ENCODE data around the gene RIOK1.

Gene RIOK1

DNA sequence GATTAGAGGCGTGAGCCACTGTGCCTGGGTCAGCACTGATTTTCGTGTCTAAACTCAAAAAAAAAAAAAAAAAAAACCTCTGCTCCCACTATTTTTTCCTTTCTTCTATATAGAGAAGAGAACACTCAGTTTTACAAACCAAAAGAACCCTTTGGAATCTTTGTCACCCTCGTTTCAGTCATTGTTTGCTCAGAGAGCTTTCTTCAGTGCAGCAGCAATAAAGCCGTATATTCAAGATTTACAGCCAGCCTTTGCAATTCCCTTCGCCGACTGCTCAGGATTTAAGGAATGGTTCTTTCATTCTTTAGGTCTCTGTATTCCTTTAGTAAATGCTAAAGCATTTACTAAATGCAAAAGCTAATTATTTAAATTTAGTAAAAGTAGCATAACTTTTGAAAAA is 20.1 kb downstream of the RIOK1 start:
- DNase-seq (ENCODE audit: low spot score): no peak

DNA sequence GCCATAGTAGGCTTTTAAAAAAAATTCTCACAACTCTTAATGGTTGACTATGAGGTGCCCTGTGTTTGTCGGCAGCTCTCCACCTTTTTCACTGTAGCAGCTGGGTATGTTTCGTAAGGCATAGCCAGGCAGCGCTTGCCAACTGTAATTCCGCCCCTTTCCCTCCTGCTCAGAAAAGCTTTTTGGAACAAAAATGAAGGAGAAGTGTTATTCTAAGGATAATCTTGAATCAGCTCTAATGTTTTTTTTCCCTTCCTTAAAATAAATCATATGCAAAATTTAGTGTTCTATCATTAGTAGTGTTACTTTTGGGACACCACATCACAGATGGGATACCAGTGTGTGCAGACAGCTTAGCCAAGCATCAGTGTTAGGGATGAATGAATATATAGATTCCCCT is 21.2 kb downstream of the RIOK1 start:
- DNase-seq (ENCODE audit: low spot score): no peak

DNA sequence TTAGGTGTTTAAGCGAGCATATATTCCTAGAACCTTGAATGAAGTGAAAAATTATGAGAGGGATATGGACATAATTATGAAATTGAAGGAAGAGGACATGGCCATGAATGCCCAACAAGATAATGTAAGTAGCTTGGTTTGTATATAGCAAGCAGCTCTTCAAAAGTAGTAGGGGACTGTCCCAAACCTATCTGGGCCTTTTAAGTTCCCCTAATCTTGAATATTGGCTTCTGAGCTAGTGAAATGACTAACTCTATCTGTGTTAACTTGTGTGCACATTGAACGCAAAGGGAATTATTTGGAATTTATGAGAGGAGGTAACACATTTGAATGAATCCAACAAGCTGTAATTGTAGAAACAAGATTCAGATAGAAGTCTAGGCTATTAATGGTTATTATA is 21.7 kb downstream of the RIOK1 start:
- DNase-seq (ENCODE audit: low spot score): no peak

DNA sequence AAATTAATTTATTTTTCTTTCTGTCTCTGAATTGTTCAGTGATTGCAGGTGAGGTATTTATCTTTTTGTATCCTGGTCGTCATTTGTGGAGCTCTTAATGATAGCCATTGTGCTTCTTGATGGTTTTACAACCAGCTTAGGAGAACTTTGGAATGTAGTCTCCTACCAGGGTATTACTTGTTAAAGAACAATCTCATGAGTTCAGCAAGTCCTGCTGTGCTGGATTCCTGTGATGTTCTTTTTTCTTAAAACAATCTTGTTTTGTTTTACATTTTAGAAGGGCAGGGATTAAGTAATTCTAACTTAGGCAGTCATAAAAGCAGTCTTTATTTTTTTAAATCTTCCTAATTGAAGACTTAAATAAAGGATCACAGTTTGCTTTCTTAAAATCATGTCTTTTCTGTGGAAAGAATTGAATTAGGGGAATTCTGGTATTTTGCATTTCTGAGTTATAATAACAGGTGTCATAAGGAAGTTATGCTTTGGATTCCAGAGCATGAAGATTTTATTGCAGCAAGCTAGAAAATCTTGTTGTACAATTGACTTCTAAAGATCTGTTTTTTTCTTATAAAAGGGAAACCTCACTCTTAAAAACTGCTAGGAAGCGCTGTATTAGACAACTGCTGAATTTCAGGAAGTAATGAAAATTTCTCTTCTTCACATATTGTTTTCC is 23.7 kb downstream of the RIOK1 start:
- no peak for DNase-seq (ENCODE audit: low spot score)

DNA sequence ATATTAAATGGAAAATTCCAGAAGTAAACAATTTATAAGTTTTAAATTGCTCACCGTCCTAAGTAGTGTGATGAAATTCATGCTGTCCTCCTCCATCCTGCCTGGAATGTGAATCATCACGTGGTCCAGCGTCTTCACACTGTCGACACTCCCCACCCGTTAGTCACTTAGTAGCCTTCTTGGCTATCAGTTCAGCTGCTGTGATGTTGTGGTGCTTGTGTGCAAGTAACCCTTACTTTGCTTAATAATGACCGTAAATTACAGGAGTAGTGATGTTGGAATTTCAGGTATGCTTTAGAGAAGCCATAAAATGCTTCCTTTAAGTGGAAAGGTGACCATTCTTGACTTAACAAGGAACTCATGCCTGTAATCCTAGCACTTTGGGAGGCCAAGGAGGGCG is 25.2 kb downstream of the RIOK1 start:
- no peak for DNase-seq (ENCODE audit: low spot score)

DNA sequence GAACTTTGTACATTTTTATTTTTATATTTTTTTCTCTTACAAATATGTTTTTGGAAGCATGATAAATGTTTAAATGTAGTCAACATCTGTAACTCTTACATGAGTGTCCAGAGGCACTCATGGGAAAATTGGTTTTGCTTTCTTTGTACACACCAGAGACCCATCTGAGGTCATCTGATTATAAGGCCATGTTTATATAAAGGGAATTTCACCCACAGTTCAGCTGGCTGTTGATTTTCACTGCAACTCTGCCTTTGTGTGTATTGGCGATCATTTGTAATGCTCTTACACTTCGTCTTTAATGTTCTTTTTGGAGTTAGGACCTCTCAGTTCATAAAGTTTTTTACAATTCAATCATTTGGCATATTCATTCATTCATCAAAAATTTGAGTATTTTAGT is 28.1 kb downstream of the RIOK1 start:
- no peak for DNase-seq (ENCODE audit: low spot score)

DNA sequence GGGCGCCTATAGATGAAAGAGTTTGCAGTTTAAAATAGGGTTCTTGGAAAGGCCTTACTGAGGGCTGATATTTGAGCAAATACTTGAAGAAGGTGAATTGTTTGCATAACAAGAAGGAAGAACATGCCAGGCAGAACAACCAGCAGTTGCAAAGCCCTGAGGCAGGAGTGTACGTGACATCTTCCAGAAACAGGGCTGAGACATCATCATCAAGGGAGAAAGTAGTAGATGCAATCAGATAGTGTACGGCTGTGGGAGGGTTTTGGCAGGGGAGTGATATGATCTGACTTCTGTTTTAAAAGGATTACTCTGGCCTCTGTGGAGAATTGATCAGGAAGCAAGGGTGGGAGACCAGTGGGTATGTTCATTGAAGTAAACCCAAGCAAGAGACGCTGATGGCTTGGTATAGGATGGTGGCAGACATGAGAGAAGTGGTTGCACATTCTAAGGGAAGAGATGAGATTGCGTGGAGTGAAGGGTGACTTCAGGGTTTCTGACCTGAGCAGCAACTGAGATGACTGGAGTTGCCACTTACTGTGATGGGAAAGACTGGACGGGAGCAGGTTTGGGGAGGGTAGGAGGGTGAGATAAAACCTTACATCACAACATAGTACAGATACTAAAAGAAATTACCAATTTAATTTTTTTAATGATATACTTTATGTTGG is 28.8 kb downstream of the RIOK1 start:
- no peak for DNase-seq (ENCODE audit: low spot score)

DNA sequence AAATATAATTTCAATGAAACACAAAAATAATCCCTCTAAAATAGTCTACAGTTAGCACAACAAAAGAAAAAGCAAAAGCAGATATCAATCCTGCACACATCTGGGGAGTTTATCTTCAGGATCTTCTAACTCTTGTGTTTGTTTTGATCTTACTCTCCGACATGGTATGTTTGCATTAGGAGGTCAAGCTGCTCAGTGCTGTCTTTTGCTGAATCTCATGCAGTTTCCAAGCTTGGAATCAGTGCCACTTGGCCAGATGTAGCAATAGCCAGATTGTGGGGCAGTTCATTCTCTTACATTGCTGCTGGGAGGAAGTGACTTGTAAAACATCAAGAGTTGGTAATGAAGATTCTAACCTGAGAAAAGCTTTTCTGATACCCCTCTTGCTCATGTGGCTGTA is 29.5 kb downstream of the RIOK1 start:
- DNase-seq (ENCODE audit: low spot score): no peak

DNA sequence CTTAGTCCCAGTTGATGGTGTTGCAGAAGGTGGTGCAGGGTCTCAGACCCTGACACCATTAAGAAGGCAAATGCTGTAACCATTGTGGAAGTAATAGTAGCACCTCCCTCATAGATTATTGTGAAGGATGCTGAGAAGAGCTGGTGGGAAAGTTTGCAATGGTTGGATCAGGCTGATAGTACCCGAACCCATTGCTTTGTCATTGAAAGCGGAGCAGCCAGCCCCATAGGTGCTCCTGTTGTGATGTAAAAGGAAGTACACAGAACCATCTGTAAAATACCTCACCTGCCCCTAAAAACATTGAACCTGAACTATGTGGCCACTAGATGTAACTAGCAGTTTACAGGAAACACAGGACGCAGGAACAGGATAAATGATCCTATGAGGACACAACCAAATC is 31.5 kb downstream of the RIOK1 start:
- no peak for DNase-seq (ENCODE audit: low spot score)

DNA sequence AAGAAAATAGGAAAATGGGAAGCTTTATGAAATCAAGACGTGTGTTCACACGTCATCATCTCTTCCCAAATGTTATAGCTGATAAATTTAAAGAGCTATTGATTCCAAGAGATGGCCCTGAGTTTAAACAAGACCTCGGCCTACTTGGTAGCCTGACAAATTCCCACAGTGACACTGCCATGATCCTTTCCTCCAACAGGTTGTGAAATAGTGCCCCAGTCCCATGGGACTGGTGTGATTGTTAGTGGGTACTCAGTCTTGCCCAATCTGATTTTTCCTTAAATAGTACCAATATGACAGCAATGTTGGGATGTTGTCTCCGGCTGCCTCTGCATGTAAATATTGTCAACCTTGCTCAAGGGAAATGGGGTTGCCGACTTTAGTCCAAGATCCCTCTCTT is 34.5 kb downstream of the RIOK1 start:
- DNase-seq (ENCODE audit: low spot score): no peak

DNA sequence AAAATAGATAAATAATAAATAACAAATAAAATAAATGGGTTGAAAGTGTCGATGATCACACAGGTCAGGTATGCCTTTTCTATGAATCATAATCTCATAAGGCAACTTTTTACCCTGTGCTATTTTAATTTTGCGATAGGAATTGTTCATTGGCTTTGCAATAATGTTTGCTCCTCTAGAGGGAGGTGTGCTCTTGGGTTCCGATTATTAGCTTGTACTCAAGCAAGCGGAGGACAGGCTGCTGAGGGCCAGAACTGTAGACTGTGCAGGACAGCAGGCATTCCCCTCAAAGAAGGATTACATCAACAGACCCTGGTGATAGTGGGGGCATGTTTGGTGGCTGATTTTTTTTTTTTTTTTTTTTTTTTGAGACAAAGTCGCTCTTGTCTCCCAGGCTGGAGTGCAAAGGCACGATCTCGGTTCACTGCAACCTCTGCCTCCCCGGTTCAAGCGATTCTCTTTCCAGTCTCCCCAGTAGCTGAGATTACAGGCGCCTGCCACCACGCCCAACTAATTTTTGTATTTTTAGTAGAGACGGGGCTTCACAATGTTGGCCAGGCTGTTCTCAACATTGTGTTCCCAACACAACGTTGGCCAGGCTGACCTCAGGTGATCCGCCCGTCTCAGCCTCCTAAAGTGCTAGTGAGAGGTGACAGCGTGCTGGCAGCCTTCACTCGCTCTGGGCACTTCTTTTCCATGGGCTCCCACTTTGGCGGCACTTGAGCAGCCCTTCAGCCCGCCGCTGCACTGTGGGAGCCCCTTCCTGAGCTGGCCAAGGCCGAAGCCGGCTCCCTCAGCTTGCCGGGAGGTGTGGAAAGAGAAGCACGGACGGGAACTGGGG is 35.6 kb downstream of the RIOK1 start:
- DNase-seq (ENCODE audit: low spot score): peak; percentile 15

DNA sequence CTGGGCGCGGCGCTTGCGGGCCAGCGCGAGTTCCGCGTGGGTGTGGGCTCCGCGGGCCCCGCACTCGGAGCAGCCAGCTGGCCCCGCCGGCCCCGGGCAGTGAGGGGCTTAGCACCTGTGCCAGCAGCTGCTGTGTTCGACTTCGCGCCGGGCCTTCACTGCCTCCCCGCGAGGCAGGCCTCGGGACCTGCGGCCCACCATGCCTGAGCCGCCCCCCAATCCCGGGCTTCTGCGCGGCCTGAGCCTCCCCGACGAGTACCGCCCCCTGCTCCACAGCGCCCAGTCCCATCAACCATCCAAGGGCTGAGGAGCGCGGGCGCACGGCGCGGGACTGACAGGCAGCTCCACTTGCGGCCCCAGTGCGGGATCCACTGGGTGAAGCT is 36.2 kb downstream of the RIOK1 start:
- DNase-seq (ENCODE audit: low spot score): no peak

DNA sequence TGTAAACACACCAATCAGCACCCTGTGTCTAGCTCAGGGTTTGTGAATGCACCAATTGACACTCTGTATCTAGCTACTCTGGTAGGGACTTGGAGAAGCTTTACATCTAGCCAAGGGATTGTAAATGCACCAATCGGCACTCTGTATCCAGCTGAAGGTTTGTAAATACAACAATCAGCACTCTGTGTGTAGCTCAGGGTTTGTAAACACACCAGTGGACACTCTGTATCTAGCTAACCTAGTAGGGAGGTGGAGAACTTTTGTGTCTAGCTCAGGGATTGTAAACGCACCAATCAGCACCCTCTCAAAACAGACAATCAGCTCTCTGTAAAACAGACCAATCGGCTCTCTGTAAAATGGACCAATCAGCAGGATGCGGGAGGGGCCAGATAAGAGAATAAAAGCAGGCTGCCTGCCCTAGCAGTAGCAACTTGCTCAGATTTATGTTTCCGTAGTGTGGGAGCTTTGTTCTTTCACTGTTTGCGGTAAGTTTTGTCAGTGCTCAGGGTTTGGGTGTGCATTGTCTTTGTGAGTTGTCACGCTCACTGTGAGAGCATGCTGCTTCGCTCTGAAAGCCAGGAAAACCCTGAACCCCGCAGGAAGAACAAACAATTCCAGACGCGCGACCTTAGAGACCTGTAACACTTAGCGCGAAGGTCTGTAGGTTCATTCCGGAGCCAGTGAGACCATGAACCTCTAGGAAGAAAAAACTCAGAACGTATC is 37.0 kb downstream of the RIOK1 start:
- no peak for DNase-seq (ENCODE audit: low spot score)

DNA sequence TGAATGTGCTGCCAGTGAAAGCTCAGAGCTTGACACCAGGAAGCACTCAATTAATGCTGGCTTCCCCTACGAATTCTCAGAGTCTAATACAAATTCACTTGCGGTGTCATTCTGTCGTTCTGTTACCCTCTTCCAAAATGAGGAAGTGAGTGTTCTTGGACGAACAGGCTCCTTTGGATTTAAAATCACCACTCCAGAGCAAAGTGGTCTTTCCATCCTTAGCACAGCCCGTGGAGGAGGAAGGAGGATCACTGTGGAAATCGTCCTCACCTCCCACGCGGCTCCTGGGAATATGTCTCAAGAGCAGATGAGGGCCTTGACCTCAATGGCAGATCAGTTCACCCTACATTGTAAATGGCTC is 41.7 kb downstream of the RIOK1 start:
- no peak for DNase-seq (ENCODE audit: low spot score)

DNA sequence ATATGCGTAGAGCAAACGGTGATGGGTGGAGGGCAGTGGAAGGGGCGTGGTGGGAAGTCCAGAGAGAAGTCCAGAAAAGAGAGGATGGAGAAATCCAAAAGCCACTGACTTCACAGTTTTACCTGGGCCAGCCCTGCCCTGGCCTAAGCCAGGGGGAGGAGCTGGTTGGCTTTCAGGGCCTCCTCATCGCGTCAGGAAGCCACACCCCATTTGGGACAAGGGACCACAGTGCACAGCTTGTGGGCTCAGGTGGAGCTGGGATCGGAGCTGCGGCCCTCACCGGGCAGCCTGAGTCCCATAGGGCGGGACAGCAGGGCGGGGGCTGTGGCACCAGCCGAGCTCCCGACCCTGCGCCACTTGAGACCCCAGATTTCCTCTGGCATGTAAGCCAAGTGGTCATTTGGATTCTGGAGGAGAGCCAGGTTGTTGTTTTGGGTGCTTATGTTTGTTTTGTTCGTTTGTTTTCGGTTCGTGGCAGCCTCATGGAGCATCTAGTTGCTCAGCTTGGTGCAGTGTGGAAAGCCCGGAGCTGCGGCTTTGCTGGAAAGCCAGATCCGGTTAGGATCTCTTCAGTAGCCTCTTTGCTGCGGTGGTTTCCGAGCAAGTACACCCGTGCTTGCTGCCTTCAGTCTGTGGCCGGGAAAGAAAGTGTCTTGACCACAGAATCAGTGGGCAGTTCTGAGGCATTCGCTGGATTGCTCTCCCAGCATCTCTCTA is 42.2 kb downstream of the RIOK1 start:
- no peak for DNase-seq (ENCODE audit: low spot score)

DNA sequence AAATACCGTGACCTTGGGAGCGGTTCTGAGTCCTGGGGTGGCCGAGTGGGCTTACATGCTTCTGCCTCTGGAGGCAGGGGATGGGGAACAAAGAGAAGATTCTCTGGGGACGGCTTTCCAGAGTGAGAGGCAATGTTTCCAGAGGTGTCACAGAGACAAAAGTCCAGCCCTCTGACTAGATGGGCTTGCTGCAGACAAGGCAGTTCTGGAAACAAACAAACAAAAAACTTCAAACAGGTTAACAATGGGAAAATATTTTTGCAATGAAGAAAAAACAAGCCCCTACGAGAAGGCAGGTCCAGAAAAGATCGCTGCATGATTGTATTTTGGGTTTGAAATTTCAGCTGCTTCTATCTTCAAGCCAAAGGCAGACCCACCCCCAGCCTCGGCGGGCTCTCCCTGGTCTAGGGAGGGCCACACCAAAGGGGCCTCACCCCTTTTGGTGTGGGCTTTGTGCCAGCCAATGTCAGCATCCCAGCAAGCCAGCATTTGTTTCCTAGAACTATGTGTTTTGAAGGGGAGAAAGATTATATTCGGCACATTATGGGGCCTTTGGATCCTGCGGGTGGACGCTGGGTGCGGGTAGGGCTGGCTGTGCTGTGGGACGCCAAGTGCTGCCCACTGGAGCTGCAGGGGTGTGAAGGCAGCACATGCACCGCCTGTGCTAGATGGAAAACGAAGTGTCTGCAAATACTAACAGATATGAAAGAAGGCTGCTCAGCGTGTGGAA is 42.9 kb downstream of the RIOK1 start:
- no peak for DNase-seq (ENCODE audit: low spot score)

DNA sequence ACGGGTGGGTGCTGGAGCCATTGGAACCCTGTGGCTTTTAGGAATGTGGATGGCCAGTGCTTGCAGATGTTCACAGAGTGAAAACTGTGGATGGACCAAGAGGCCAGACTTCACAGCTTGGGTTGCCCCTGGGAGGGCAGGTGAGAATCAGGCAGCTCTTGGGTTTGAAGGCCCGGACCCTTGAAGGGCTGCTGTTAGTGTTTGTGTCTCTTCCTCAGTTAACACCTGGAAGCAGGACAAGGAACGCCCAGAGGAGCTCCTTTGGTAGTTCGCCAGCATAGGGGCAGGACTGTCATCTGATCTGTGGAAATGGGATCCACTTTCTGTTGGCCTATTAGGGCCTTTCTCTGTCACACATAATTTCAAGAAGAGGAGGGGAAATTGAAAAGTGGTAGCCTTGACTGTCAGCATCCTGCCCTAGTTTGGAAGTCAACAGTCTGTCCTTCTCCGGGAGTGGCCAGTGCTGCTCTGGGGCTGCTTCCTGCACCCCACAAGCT is 43.6 kb downstream of the RIOK1 start:
- no peak for DNase-seq (ENCODE audit: low spot score)

DNA sequence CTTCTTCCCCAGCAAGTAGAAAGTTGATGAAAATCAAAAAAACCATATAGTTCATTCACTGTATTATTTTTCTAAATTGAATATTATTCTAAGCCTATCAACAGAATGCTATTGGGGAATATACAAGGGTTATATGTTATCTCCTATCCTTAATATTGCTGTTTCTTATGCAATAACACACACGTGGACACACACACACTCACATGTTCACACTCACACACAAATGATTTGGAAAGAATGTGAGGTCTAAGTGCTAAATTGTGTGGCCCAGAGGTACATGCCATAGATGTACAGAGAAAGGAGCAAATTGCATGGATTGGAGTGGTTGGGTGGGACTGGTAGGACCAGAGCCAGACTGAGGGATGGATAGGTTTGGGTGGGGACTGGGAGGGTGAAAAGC is 45.1 kb downstream of the RIOK1 start:
- no peak for DNase-seq (ENCODE audit: low spot score)

DNA sequence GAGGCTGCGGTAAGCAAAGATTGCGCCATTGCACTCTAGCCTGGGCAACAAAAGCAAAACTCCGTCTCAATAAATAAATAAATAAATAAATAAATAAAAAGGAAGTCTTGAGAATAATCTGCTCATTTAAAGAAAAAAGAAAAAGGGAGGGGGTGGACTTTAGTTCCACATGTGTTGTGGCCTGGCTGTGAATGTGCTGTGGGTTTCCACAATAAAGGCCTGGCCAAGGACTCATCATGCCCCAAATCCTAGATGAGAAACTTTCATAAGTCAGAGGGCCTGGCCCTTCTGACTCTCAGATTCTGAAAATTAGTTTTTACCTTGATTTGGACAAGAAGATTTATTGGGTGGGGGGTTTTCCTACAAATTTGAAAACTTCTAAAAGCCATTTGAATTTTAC is 48.4 kb downstream of the RIOK1 start:
- DNase-seq (ENCODE audit: low spot score): no peak

DNA sequence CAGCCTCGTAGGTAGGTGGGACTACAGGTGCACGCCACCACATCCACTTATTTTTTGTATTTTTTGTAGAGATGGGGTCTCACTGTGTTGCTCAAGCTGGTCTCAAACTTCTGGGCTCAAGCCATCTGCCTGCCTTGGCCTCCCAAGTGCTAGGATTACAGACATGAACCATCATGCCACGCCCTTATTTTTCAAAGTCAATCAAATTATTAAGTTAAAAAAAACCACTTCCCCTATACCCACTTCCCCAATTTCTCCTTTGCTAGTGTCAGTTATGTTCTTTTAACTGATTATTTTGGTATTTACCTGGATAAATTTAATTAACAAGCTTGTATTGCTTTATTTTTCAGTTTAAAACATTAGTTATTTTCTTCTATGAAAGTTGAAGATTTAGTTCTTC is 49.6 kb downstream of the RIOK1 start:
- no peak for DNase-seq (ENCODE audit: low spot score)

DNA sequence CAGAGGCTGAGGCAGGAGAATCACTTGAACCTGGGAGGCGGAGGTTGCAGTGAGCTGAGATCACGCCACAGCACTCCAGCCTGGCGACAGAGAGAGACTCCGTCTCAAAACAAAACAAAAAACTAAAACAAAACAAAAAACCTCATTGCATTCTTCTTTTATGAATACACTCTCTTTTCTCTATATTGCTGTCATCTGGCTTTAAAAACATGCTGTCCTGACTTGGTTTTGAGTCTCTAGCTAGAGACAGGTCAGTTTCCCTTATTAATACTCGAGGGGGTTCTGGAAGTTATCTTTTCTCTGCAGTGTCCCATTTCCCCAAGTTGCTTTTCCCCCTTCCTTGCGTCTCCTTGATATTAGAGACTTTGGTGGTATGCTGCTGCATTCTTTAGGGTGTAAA is 50.9 kb downstream of the RIOK1 start:
- no peak for DNase-seq (ENCODE audit: low spot score)

Data from pons (tissue), 1 donor.